22Rv1 (cell line): ENCODE measurements around the gene MKI67.

Source experiments
- H3K27ac ChIP-seq: fragments of 450-650 bp; 2 replicates; pipeline ENCODE4 v1.5.1; 2017
- CTCF ChIP-seq: fragments of 450-650 bp; IDR thresholded peaks from 2 replicates; pipeline ENCODE4 v1.5.1; 2017; ENCODE audit warnings: mild to moderate bottlenecking
- ZFX ChIP-seq: fragments of 450-650 bp; IDR thresholded peaks from 2 replicates; pipeline ENCODE4 v1.6.1; 2017; ENCODE audit warnings: antibody characterized with exemption, borderline replicate concordance

Gene MKI67

GRCh38 chr10:128066870-128067382 lies 59.3 kb downstream of the MKI67 start:
- no peak for TF ChIP-seq CTCF
- no peak for TF ChIP-seq ZFX
- no peak overlapping the region for H3K27ac ChIP-seq

- TF ChIP-seq CTCF = no peak
- TF ChIP-seq ZFX = no peak
- no peak overlapping the region for H3K27ac ChIP-seq
Observed at GRCh38 chr10:128065881-128066534, 60.2 kb downstream of the MKI67 start.

- TF ChIP-seq ZFX = no peak
- TF ChIP-seq CTCF = no peak
Observed at GRCh38 chr10:128064970-128065580, 61.1 kb downstream of the MKI67 start.

GRCh38 chr10:128064108-128064969 lies 61.9 kb downstream of the MKI67 start:
- no peak overlapping the region for H3K27ac ChIP-seq
- no peak for TF ChIP-seq ZFX
- TF ChIP-seq CTCF = no peak

More at GRCh38 chr10:128064970-128065580, 61.1 kb downstream of the MKI67 start:
- no peak overlapping the region for H3K27ac ChIP-seq

- TF ChIP-seq CTCF (no peak), ZFX (no peak)
- no peak overlapping the region for H3K27ac ChIP-seq
Observed at GRCh38 chr10:128063736-128064107, 62.5 kb downstream of the MKI67 start.

- no peak for TF ChIP-seq ZFX
- TF ChIP-seq CTCF = no peak
- no peak overlapping the region for H3K27ac ChIP-seq
Observed at GRCh38 chr10:128062881-128063563, 63.2 kb downstream of the MKI67 start.
